ENCODE measurements around the gene ZG16B.

ZG16B gene

GRCh38 chr16:2836646-2837508 is 6.8 kb downstream of the ZG16B start:
- ChIA-PET POLR2A (no interaction called here), CTCF (no interaction called here)
- no peak for TF ChIP-seq FOXK2 (IDR thresholded peaks at IDR 0.05)
- TF ChIP-seq FOXM1 (IDR thresholded peaks at IDR 0.05; ENCODE audit: borderline replicate concordance): no peak
- no peak for TF ChIP-seq BHLHE40 (IDR thresholded peaks at IDR 0.05; ENCODE audit: borderline replicate concordance)
- TF ChIP-seq ZNF384 (IDR thresholded peaks at IDR 0.05): no peak
- no peak for TF ChIP-seq SUZ12 (IDR thresholded peaks at IDR 0.05)
- no peak for TF ChIP-seq CTBP1 (IDR thresholded peaks at IDR 0.05; ENCODE audit: borderline replicate concordance)
- no peak for TF ChIP-seq ARNT (IDR thresholded peaks at IDR 0.05)
- TF ChIP-seq TARDBP (IDR thresholded peaks at IDR 0.05): no peak; the same call in none of the 2 replicates
- TF ChIP-seq FOXA1 (IDR thresholded peaks at IDR 0.05): no peak
- TF ChIP-seq HDGF (IDR thresholded peaks at IDR 0.05; ENCODE audit: borderline replicate concordance): no peak
- TF ChIP-seq SP1 (IDR thresholded peaks at IDR 0.05): no peak
- TF ChIP-seq ELF4 (IDR thresholded peaks at IDR 0.05): no peak
- no peak for TF ChIP-seq PKNOX1 (IDR thresholded peaks at IDR 0.05)
- no peak for TF ChIP-seq L3MBTL2 (conservative IDR thresholded peaks at IDR 0.05)
- TF ChIP-seq NFRKB (IDR thresholded peaks at IDR 0.05): no peak
- TF ChIP-seq LEF1 (IDR thresholded peaks at IDR 0.05; ENCODE audit: borderline replicate concordance): no peak
- no peak for DNase-seq (ENCODE audit: extremely low spot score)

DNA sequence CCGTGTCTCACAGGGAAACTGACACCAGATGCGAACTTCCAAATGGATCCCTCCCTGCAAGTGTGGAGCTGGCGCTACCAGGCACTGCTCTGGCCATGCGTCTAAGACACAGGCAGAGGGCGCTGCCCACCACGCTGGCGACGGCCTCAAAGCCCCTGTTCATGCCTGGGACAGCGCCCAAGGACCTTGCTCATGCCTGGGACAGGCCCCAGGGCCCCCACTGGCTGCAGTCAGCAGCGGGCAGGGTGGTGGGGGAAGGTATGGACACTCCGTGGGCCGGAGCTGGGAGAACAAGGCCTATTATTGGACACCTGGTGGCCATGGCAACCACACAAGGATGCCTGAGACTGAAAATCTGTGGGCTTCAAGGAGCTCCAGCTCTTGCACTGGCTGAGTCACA is 8.8 kb downstream of the ZG16B start:
- CTCF ChIA-PET: interaction anchor here (0.6 to 2.3 kb wide), 12 partner anchors 9 to 88 kb away, joined by 3 to 17 read pairs (median 5); partner anchors contain the start of genes FLYWCH1 and ZG16B
- no peak for TF ChIP-seq ELF4 (IDR thresholded peaks at IDR 0.05)
- no peak for TF ChIP-seq SP1 (IDR thresholded peaks at IDR 0.05)
- no peak for TF ChIP-seq LEF1 (IDR thresholded peaks at IDR 0.05; ENCODE audit: borderline replicate concordance)
- no peak for TF ChIP-seq ZNF384 (IDR thresholded peaks at IDR 0.05)
- no peak for TF ChIP-seq BHLHE40 (IDR thresholded peaks at IDR 0.05; ENCODE audit: borderline replicate concordance)
- TF ChIP-seq FOXK2 (IDR thresholded peaks at IDR 0.05): no peak
- TF ChIP-seq FOXA1 (IDR thresholded peaks at IDR 0.05): no peak
- peak; percentile 75 for DNase-seq (ENCODE audit: extremely low spot score)
- POLR2A ChIA-PET: interaction anchor here (0.9 to 2.6 kb wide), 4 partner anchors 29 to 67 kb away, joined by 4 to 30 read pairs (median 5); partner anchors contain the start of gene FLYWCH2

DNA sequence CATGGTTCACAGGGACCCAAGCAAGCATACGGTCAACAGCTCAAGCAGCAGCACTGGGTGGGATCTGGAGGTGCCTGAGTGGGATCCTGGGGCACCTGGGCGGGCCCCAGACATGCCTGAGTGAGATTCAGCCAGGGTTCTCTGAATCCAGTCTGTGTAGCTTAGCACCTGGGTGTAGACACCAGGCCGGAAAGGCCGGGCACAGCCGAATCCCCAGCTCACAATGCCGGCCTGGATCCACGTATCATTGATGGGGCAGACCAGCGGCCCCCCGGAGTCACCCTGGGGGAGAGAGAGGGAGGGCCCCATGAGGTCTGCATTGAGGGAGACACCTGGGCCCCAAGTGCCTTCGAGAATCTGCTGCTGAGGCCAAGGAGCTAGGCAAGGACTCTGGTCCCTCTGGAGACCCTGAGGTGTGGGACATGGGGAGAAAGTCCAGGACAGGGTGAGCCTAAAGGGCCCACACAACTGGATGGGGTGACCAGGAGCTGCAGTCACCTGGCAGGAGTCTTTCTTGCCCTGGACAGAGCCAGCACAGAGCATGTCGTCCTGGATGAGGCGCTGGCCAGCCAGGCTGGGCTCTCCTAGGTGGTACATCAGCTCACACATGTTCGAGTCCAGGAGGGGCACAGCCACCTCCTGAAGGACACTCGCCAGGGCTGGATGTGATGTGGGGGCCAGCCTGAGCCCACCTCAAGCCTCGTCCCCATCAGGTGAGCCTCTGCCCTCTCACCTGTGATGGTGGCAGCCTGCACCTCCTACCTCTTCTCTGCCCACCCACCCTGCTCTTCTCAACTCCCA is 9.7 kb downstream of the ZG16B start:
- ChIA-PET POLR2A (interaction anchor here (0.9 to 2.6 kb wide), 5 partner anchors 15 to 66 kb away, joined by 3 to 30 read pairs (median 5); partner anchors contain the start of gene FLYWCH2), CTCF (interaction anchor here (0.6 to 2.3 kb wide), 12 partner anchors 10 to 87 kb away, joined by 3 to 17 read pairs (median 5); partner anchors contain the start of genes FLYWCH1 and ZG16B)
- no peak for DNase-seq (ENCODE audit: extremely low spot score)
- TF ChIP-seq SP1 (IDR thresholded peaks at IDR 0.05): no peak
- no peak for TF ChIP-seq FOXA1 (IDR thresholded peaks at IDR 0.05)
- no peak for TF ChIP-seq ELF4 (IDR thresholded peaks at IDR 0.05)
- TF ChIP-seq L3MBTL2 (conservative IDR thresholded peaks at IDR 0.05): no peak
- no peak for TF ChIP-seq BHLHE40 (IDR thresholded peaks at IDR 0.05; ENCODE audit: borderline replicate concordance)
- no peak for TF ChIP-seq ZNF384 (IDR thresholded peaks at IDR 0.05)
- no peak for TF ChIP-seq LEF1 (IDR thresholded peaks at IDR 0.05; ENCODE audit: borderline replicate concordance)
- TF ChIP-seq SUZ12 (IDR thresholded peaks at IDR 0.05): no peak
- no peak for TF ChIP-seq FOXK2 (IDR thresholded peaks at IDR 0.05)
- TF ChIP-seq PKNOX1 (IDR thresholded peaks at IDR 0.05): no peak
- no peak for TF ChIP-seq ARNT (IDR thresholded peaks at IDR 0.05)
- TF ChIP-seq TARDBP (IDR thresholded peaks at IDR 0.05): no peak

DNA sequence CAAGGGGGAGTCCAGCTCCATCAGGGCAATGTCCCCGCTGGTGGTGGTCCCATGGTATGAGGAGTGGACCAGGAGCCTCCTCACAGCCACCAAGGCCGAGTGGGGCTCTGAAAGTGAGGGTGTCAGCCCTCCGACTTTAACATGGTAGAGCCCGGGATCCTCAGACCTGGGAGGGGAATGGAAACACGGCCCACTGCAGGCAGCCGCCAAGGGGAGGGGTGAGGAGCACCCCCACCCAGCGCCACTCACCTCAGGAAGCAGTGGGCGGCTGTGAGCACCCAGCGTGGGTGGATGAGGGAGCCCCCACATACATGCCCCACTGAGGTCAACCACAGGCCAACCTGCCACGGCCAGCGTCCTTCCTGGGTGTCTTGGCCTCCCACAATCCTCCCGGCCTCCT is 10.8 kb downstream of the ZG16B start:
- no peak for DNase-seq (ENCODE audit: extremely low spot score)
- ChIA-PET CTCF (no interaction called here), POLR2A (no interaction called here)
- TF ChIP-seq L3MBTL2 (conservative IDR thresholded peaks at IDR 0.05) (no peak), HDGF (IDR thresholded peaks at IDR 0.05; ENCODE audit: borderline replicate concordance) (no peak), NFRKB (IDR thresholded peaks at IDR 0.05) (no peak), SUZ12 (IDR thresholded peaks at IDR 0.05) (no peak), FOXM1 (IDR thresholded peaks at IDR 0.05; ENCODE audit: borderline replicate concordance) (no peak), ZNF384 (IDR thresholded peaks at IDR 0.05) (no peak), FOXK2 (IDR thresholded peaks at IDR 0.05) (no peak)

DNA sequence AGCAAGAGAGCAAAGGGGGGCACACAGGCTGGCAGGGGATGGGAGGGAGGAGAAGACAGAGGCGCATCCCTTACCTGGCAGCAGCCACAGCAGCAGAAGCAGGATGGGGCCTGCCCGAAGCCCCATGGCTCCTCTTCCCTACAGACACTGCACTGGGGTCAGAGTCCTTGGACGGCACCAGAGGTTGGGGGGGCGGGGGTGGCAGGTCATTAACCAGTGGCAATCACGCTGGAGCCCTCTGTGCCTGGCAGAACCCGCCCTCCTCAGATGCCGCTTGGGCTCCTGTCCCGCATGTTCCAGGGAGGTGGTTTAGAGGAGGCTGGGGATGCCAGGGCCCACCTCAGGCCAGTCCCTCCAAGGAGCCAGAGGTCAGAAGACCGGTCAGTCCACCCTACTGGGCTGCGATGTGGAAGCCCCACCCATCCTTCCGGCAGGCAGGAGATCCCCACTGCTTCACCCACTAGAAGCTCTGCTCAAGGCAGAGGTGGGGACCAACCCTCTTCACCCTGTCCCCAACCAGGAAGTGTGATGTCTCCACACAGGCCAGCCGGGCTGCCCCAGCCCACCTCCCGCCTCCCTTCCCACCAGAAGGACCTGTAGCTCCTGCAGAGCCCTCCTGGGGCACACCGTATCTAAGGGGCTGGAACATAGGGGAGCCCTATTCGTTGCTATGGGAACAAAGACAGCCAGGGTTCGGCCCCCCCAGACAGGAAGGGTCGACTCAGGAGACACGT is 11.7 kb downstream of the ZG16B start:
- no peak for DNase-seq (ENCODE audit: extremely low spot score)
- TF ChIP-seq LEF1 (IDR thresholded peaks at IDR 0.05; ENCODE audit: borderline replicate concordance): no peak
- no peak for TF ChIP-seq ZNF384 (IDR thresholded peaks at IDR 0.05)
- TF ChIP-seq ELF4 (IDR thresholded peaks at IDR 0.05): no peak
- TF ChIP-seq FOXA1 (IDR thresholded peaks at IDR 0.05): no peak
- no peak for TF ChIP-seq L3MBTL2 (conservative IDR thresholded peaks at IDR 0.05)
- TF ChIP-seq NFRKB (IDR thresholded peaks at IDR 0.05): no peak
- TF ChIP-seq TARDBP (IDR thresholded peaks at IDR 0.05): no peak
- POLR2A ChIA-PET: interaction anchor here (0.6 to 2.0 kb wide), 2 partner anchors 26 to 63 kb away, joined by 3 to 8 read pairs; no protein-coding TSS in a partner anchor
- CTCF ChIA-PET: interaction anchor here (0.6 kb wide), 2 partner anchors 47 to 74 kb away, joined by 3 to 4 read pairs; no protein-coding TSS in a partner anchor

All from HEK293T (cell line).